SK-N-SH (cell line): ENCODE data around the gene TCEA3. TPM values are rescaled to one million over a fixed set of nuclear protein-coding genes. Genes with fewer than 3 reads are reported as not detected.

Source experiments
- CTCF ChIA-PET: fragments of 300-600, 350-600 bp; formaldehyde crosslinking; extraction: SDS; loops from one replicate; lab custom pipeline; 2021; lab: Yijun Ruan, JAX
- POLR2A ChIA-PET: fragments of 350-600 bp; sonication (Branson Sonifier 250); formaldehyde crosslinking; extraction: SDS; loops from one replicate; lab custom pipeline; 2020; ENCODE audit warnings: antibody characterized with exemption, inconsistent platforms; lab: Yijun Ruan, JAX
- DNase-seq: peaks from one replicate; pipeline ENCODE4 v3.0.0; 2012
- H2AFZ ChIP-seq: fragments of 200-600 bp; sonication (generic); 2 replicates; pipeline ENCODE4 v1.8.1; 2016; ENCODE audit warnings: antibody characterized with exemption, mild to moderate bottlenecking, low read depth
- H3F3A ChIP-seq: fragments of 200-600 bp; sonication (generic); replicated peaks from 2 replicates; pipeline ENCODE3; 2016; ENCODE audit warnings: antibody characterized with exemption, mild to moderate bottlenecking; ENCODE audit not compliant: insufficient read depth
- H3K27ac ChIP-seq, 2 experiments: fragments of 200-500 bp in 1 of 2; fragments of 200-600 bp in 1 of 2; sonication (Bioruptor generic) in 1 of 2; sonication (generic), shearing (Covaris generic) in 1 of 2; 2 replicates each; pipeline versions ENCODE4 v1.5.1 to v1.6.1; 2014 to 2016; ENCODE audit warnings: low read depth in 2 of 2, inconsistent platforms in 1 of 2, low read length in 1 of 2, mild to moderate bottlenecking in 1 of 2, mixed read lengths in 1 of 2
- H3K27me3 ChIP-seq: fragments of 200-600 bp; sonication (generic), shearing (Covaris generic); 2 replicates; pipeline ENCODE4 v1.6.1; 2016; ENCODE audit warnings: mixed run types; ENCODE audit not compliant: insufficient read depth
- H3K36me3 ChIP-seq, 2 experiments: fragments of 200-500 bp in 1 of 2; fragments of 200-600 bp in 1 of 2; sonication (Bioruptor generic) in 1 of 2; sonication (generic) in 1 of 2; replicated peaks in 1 of 2; 2 replicates each; pipeline versions ENCODE3 to v1.5.1; 2014 to 2016; ENCODE audit warnings: low read length in 1 of 2, mild to moderate bottlenecking in 1 of 2; ENCODE audit not compliant: insufficient read depth in 2 of 2, control insufficient read depth in 1 of 2
- H3K4me1 ChIP-seq, 2 experiments: fragments of 200-500 bp in 1 of 2; fragments of 200-600 bp in 1 of 2; sonication (Bioruptor generic) in 1 of 2; sonication (generic), shearing (Covaris generic) in 1 of 2; 2 replicates each; pipeline versions ENCODE4 v1.5.1 to v1.6.1; 2014 to 2016; ENCODE audit warnings: low read depth in 1 of 2, low read length in 1 of 2, mixed run types in 1 of 2; ENCODE audit not compliant: insufficient read depth in 2 of 2, control insufficient read depth in 1 of 2
- H3K4me2 ChIP-seq: fragments of 200-600 bp; sonication (generic), shearing (Covaris generic); 2 replicates; pipeline ENCODE4 v1.6.1; 2017; ENCODE audit warnings: mixed run types
- H3K4me3 ChIP-seq, 2 experiments: fragments of 200-500 bp in 1 of 2; fragments of 200-600 bp in 1 of 2; sonication (Bioruptor generic) in 1 of 2; sonication (generic), shearing (Covaris generic) in 1 of 2; 2 replicates each; pipeline versions ENCODE4 v1.5.1 to v1.8.1; 2014 to 2016; ENCODE audit warnings: low read depth in 2 of 2, inconsistent platforms in 1 of 2, low read length in 1 of 2, mild to moderate bottlenecking in 1 of 2, mixed read lengths in 1 of 2, moderate library complexity in 1 of 2
- H3K79me2 ChIP-seq: fragments of 200-600 bp; sonication (generic); 2 replicates; pipeline ENCODE4 v1.8.1; 2017; ENCODE audit warnings: mild to moderate bottlenecking; ENCODE audit not compliant: insufficient read depth
- H3K9ac ChIP-seq: fragments of 200-600 bp; sonication (generic); 2 replicates; pipeline ENCODE4 v1.6.1; 2017; ENCODE audit warnings: mixed run types
- H3K9me2 ChIP-seq: fragments of 200-600 bp; sonication (generic); 2 replicates; pipeline ENCODE4 v1.6.1; 2017; ENCODE audit warnings: mixed run types
- H3K9me3 ChIP-seq: fragments of 200-600 bp; sonication (generic); 2 replicates; pipeline ENCODE4 v1.6.1; 2017; ENCODE audit warnings: mixed run types, mild to moderate bottlenecking, moderate library complexity
- H4K20me1 ChIP-seq: fragments of 200-600 bp; sonication (generic); 2 replicates; pipeline ENCODE4 v1.6.1; 2017; ENCODE audit warnings: mild to moderate bottlenecking, mixed run types; ENCODE audit not compliant: insufficient read depth
- CHD2 ChIP-seq: fragments of 150-350 bp; IDR thresholded peaks from 2 replicates; pipeline ENCODE4 v1.6.1; 2018; ENCODE audit warnings: low read length; ENCODE audit not compliant: partially characterized antibody
- ELF1 ChIP-seq: IDR thresholded peaks from 2 replicates; pipeline ENCODE4 v1.4.0; 2012
- FOSL2 ChIP-seq: IDR thresholded peaks from 2 replicates; pipeline ENCODE4 v1.4.0; 2012; ENCODE audit warnings: low read depth, mild to moderate bottlenecking, moderate library complexity, borderline replicate concordance
- FOXM1 ChIP-seq: IDR thresholded peaks from 2 replicates; pipeline ENCODE4 v1.4.0; 2012; ENCODE audit warnings: low read depth, mild to moderate bottlenecking
- GATA2 ChIP-seq: sonication (generic); formaldehyde crosslinking; IDR thresholded peaks from 2 replicates; pipeline ENCODE4 v1.5.0; 2020; ENCODE audit warnings: mild to moderate bottlenecking, missing genetic modification reagents
- IRF3 ChIP-seq: fragments of 150-350 bp; IDR thresholded peaks from 2 replicates; pipeline ENCODE4 v1.6.1; 2016; ENCODE audit warnings: mild to moderate bottlenecking, low read depth, low read length
- MEF2A ChIP-seq: IDR thresholded peaks from 2 replicates; pipeline ENCODE4 v1.4.0; 2012; ENCODE audit warnings: low read depth, borderline replicate concordance
- MXI1 ChIP-seq: IDR thresholded peaks from 2 replicates; pipeline ENCODE4 v1.6.1; 2012; ENCODE audit warnings: mild to moderate bottlenecking, low read depth, low read length, improper control_type of control experiment
- NRF1 ChIP-seq: IDR thresholded peaks from 2 replicates; pipeline ENCODE4 v1.6.1; 2012; ENCODE audit warnings: low read depth, mild to moderate bottlenecking, low read length
- RFX5 ChIP-seq: IDR thresholded peaks from 2 replicates; pipeline ENCODE4 v1.6.1; 2012; ENCODE audit warnings: mild to moderate bottlenecking, improper control_type of control experiment, low read length
- SIN3A ChIP-seq: IDR thresholded peaks from 2 replicates; pipeline ENCODE4 v1.6.1; 2012; ENCODE audit warnings: low read depth, mild to moderate bottlenecking, low read length, moderate library complexity, borderline replicate concordance
- TCF12 ChIP-seq: IDR thresholded peaks from 2 replicates; pipeline ENCODE4 v1.4.0; 2012
- YY1 ChIP-seq: IDR thresholded peaks from 2 replicates; pipeline ENCODE4 v1.4.0; 2012; ENCODE audit warnings: low read depth, mild to moderate bottlenecking
- WGBS: methylation state at CpG from one replicate; pipeline ENCODE4 v1.1.6; 2017; ENCODE audit warnings: low lambda C conversion rate; 5-methylcytosine and 5-hydroxymethylcytosine counted together
- polyA plus RNA-seq, 3 experiments: library from polyadenylated mRNA; depleted of rRNA; stranded (reverse); fragments of >200 nt; gene quantifications; 2 replicates each; pipeline ENCODE4 v1.2.3, GENCODE V29; 2012
- TF ChIP-seq, protein P1 (sequence below): IDR thresholded peaks from 2 replicates; pipeline ENCODE4; 2012
- TF ChIP-seq, protein P2 (sequence below): fragments of 150-350 bp; IDR thresholded peaks from 2 replicates; pipeline ENCODE4 v1.6.1; 2017; ENCODE audit warnings: antibody characterized with exemption, low read length, low read depth, borderline replicate concordance

The TCEA3 gene
- polyA plus RNA-seq, 1 of the 3 experiments (the other 2 are of a cell fraction): 1.1 TPM

DNA sequence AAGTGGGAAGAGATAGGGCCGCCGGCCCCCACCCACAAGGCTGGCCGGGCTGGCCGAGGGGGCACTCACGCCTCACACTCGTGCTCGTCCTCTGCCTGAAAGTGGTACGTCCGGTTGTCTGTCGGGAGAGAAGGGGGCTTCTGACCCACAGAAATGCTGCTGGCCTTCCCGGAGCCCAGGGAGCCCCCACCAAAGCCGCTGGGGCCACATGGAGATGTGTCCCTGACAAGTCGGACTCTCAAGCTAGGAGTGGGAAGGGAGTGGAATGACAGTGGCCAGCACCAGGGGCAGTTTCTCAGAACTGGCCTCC, 12.8 kb upstream of the TCEA3 start:
- Histone ChIP-seq H3K9me3 (no peaks in the 10 kb centered on the region), H3K27ac (no peak overlapping the region), H4K20me1 (no peaks in the 10 kb centered on the region), H3K79me2 (no peaks in the 10 kb centered on the region), H3K4me1 (no peaks in the 10 kb centered on the region), H3K4me2 (no peak overlapping the region), H3K4me3 (no peak overlapping the region), H3F3A (no peaks in the 10 kb centered on the region), H3K36me3 (peaks cover 5 to 54% of the 10 kb centered on the region in 2 experiments), H3K27me3 (no peaks in the 10 kb centered on the region), H2AFZ (no peak overlapping the region), H3K9me2 (no peaks in the 10 kb centered on the region), H3K9ac (no peak overlapping the region)
- TF ChIP-seq IRF3 (no peak), SIN3A (no peak), YY1 (no peak), MEF2A (no peak), FOSL2 (no peak), TCF12 (no peak), CHD2 (no peak), MXI1 (no peak), ELF1 (no peak)
- TF ChIP-seq, protein P1, sequence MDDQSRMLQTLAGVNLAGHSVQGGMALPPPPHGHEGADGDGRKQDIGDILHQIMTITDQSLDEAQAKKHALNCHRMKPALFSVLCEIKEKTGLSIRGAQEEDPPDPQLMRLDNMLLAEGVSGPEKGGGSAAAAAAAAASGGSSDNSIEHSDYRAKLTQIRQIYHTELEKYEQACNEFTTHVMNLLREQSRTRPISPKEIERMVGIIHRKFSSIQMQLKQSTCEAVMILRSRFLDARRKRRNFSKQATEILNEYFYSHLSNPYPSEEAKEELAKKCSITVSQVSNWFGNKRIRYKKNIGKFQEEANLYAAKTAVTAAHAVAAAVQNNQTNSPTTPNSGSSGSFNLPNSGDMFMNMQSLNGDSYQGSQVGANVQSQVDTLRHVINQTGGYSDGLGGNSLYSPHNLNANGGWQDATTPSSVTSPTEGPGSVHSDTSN: no peak
- TF ChIP-seq, protein P2, sequence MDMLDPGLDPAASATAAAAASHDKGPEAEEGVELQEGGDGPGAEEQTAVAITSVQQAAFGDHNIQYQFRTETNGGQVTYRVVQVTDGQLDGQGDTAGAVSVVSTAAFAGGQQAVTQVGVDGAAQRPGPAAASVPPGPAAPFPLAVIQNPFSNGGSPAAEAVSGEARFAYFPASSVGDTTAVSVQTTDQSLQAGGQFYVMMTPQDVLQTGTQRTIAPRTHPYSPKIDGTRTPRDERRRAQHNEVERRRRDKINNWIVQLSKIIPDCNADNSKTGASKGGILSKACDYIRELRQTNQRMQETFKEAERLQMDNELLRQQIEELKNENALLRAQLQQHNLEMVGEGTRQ: no peak
- CTCF ChIA-PET: no interaction called here
- POLR2A ChIA-PET: no interaction called here
- DNase-seq: no peak
- WGBS: 97% methylated on average over 13 of the region's 13 CpGs

GRCh38 chr1:23436520-23437354, 12.2 kb upstream of the TCEA3 start:
- Histone ChIP-seq H4K20me1 (no peaks in the 10 kb centered on the region), H3K79me2 (no peaks in the 10 kb centered on the region)
- POLR2A ChIA-PET: interaction anchor here (1.2 kb wide), 1 partner anchor 16 kb away, joined by 3 read pairs; no protein-coding TSS in a partner anchor
- no peak for TF ChIP-seq NRF1
- TF ChIP-seq CHD2: no peak
- TF ChIP-seq RFX5: no peak
- no peak for TF ChIP-seq GATA2 (CRISPR knock-in tag)
- TF ChIP-seq FOXM1: no peak
- TF ChIP-seq, all 33 proteins: peak for 0
- Histone ChIP-seq H3K27me3 (no peaks in the 10 kb centered on the region), H3K4me1 (no peaks in the 10 kb centered on the region), H3K9me2 (no peaks in the 10 kb centered on the region), H3K9me3 (no peaks in the 10 kb centered on the region), H3K36me3 (peaks cover 4 to 52% of the 10 kb centered on the region in 2 experiments), H3K27ac (no peak overlapping the region), H3K4me3 (no peak overlapping the region), H3F3A (no peaks in the 10 kb centered on the region), H3K4me2 (no peak overlapping the region), H3K9ac (no peak overlapping the region), H2AFZ (no peak overlapping the region)
- peak; percentile 62 for DNase-seq
- 95% methylated on average over 35 of the region's 49 CpGs for WGBS
- CTCF ChIA-PET: interaction anchor here (0.9 kb wide), 1 partner anchor 15 kb away, joined by 3 read pairs; no protein-coding TSS in a partner anchor
